ENCODE measurements around the gene SIAH2.

DNA sequence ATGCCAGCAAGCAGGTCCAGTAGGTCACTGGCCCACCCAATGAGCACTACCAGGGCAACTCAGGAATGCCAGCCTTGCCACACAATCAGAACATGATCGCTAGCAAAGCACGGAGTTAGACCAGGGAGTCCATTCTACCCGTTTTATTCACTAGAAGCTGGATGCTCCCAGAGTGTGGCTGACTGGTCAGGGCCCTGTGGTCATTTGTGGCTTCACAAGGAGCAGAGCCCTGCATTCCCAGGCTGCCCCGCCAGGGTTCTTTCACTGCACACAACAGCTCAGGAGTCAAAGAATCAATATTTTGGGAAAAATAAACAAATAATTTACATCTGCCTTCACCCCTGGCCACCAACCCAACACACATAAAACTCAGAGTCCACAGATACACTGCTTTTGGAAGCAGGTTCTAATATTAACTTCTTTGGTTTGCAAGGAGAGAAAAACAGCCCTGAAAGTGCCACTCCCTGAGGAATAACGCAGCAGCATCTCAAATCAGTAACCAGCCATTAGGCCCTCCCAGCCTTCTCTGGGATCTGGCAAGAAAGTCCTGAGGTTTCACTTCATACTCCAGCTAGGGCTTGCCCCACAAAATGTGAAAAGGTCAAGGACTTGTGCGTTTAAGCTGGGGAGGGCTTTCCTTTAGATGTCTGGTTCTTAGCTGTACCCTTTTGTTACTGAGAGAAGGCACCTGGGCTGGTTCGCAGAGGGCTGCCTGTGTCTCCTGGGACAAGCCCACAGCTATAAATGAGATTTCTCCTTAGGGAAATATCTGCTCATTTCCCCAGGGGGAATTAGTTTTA lies 16.0 kb downstream of the SIAH2 start:
- TF ChIP-seq ZNF274 (IDR thresholded peaks at IDR 0.05; ENCODE audit: low read depth, low read length) (no peak), YY1 (IDR thresholded peaks at IDR 0.05; ENCODE audit: insufficient read depth, insufficient read length) (no peak), SUZ12 (IDR thresholded peaks at IDR 0.05; ENCODE audit: extremely low read depth, insufficient read depth, insufficient read length) (no peak)

Measured in NT2/D1 (cell line).